ENCODE measurements around the gene TMEM45A.
"Not testable (repeated sequence)": the region's sequence is repeated elsewhere in the genome, so short reads cannot be mapped to it uniquely, and the experiment has no call there.

Gene TMEM45A

GRCh38 chr3:100527347-100527735 lies 34.9 kb downstream of the TMEM45A start:
- Histone ChIP-seq H3K36me3 (no peaks in the 10 kb centered on the region), H3K27ac (no peak overlapping the region), H3K4me1 (no peaks in the 10 kb centered on the region), H3K9ac (no peak overlapping the region), H3K27me3 (no peaks in the 10 kb centered on the region), H3K4me2 (no peak overlapping the region), H4K20me1 (no peaks in the 10 kb centered on the region), H3K4me3 (no peak overlapping the region), H3K9me3 (no peaks in the 10 kb centered on the region)
- TF ChIP-seq Cebpa-rat (IDR thresholded peaks at IDR 0.05), result no peak

GRCh38 chr3:100531093-100531492 lies 38.7 kb downstream of the TMEM45A start:
- Histone ChIP-seq H3K27me3 (no peaks in the 10 kb centered on the region), H3K9ac (no peak overlapping the region), H3K27ac (no peak overlapping the region), H3K36me3 (no peaks in the 10 kb centered on the region), H3K4me2 (no peak overlapping the region), H3K4me1 (no peaks in the 10 kb centered on the region), H3K9me3 (no peaks in the 10 kb centered on the region), H3K4me3 (no peak overlapping the region), H4K20me1 (no peaks in the 10 kb centered on the region)
- no peak for TF ChIP-seq Cebpa-rat (IDR thresholded peaks at IDR 0.05)

- H3K9me3 ChIP-seq, result no peaks in the 10 kb centered on the region
- no peaks in the 10 kb centered on the region for H4K20me1 ChIP-seq
- no peak overlapping the region for H3K27ac ChIP-seq
- no peak overlapping the region for H3K9ac ChIP-seq
- H3K27me3 ChIP-seq, result no peaks in the 10 kb centered on the region
- no peak overlapping the region for H3K4me2 ChIP-seq
- no peak overlapping the region for H3K4me3 ChIP-seq
- no peak for TF ChIP-seq Cebpa-rat (IDR thresholded peaks at IDR 0.05)
- H3K4me1 ChIP-seq, result no peaks in the 10 kb centered on the region
- H3K36me3 ChIP-seq, result no peaks in the 10 kb centered on the region
Measured at GRCh38 chr3:100532411-100532810, 40.0 kb downstream of the TMEM45A start.

GRCh38 chr3:100533176-100533575 lies 40.8 kb downstream of the TMEM45A start:
- Histone ChIP-seq H3K4me2 (no peak overlapping the region), H3K4me1 (no peaks in the 10 kb centered on the region), H3K9ac (no peak overlapping the region), H3K27me3 (no peaks in the 10 kb centered on the region), H3K9me3 (no peaks in the 10 kb centered on the region), H3K4me3 (no peak overlapping the region), H3K36me3 (no peaks in the 10 kb centered on the region), H3K27ac (no peak overlapping the region), H4K20me1 (no peaks in the 10 kb centered on the region)
- no peak for TF ChIP-seq Cebpa-rat (IDR thresholded peaks at IDR 0.05)

- Histone ChIP-seq H3K4me2 (no peak overlapping the region), H3K4me1 (no peaks in the 10 kb centered on the region), H3K9me3 (no peaks in the 10 kb centered on the region), H3K27me3 (no peaks in the 10 kb centered on the region), H3K9ac (no peak overlapping the region), H3K4me3 (no peak overlapping the region), H3K36me3 (no peaks in the 10 kb centered on the region), H3K27ac (no peak overlapping the region), H4K20me1 (no peaks in the 10 kb centered on the region)
- TF ChIP-seq Cebpa-rat (IDR thresholded peaks at IDR 0.05), result no peak
Measured at GRCh38 chr3:100535610-100535943, 43.2 kb downstream of the TMEM45A start.

- no peaks in the 10 kb centered on the region for H3K4me1 ChIP-seq
- no peaks in the 10 kb centered on the region for H4K20me1 ChIP-seq
- H3K27me3 ChIP-seq, result no peaks in the 10 kb centered on the region
- H3K27ac ChIP-seq, result no peak overlapping the region
- H3K9ac ChIP-seq, result no peak overlapping the region
- H3K4me3 ChIP-seq, result no peak overlapping the region
- H3K36me3 ChIP-seq, result no peaks in the 10 kb centered on the region
- no peak for TF ChIP-seq Cebpa-rat (IDR thresholded peaks at IDR 0.05)
- H3K9me3 ChIP-seq, result no peaks in the 10 kb centered on the region
- H3K4me2 ChIP-seq, result no peak overlapping the region
Measured at GRCh38 chr3:100536093-100536492, 43.7 kb downstream of the TMEM45A start.

GRCh38 chr3:100537646-100538338 lies 45.4 kb downstream of the TMEM45A start:
- H3K4me3 ChIP-seq, result no peak overlapping the region
- no peaks in the 10 kb centered on the region for H3K36me3 ChIP-seq
- H3K27me3 ChIP-seq, result no peaks in the 10 kb centered on the region
- no peak overlapping the region for H3K9ac ChIP-seq
- H3K27ac ChIP-seq, result no peak overlapping the region
- no peaks in the 10 kb centered on the region for H3K4me1 ChIP-seq
- no peaks in the 10 kb centered on the region for H4K20me1 ChIP-seq
- TF ChIP-seq Cebpa-rat (IDR thresholded peaks at IDR 0.05), result no peak
- 0 out of 2 replicates have a peak, but pooled peaks cover 4% of the 10 kb centered on the region for H3K9me3 ChIP-seq
- H3K4me2 ChIP-seq, result no peak overlapping the region

- Histone ChIP-seq H3K27me3 (no peaks in the 10 kb centered on the region), H3K36me3 (no peaks in the 10 kb centered on the region), H3K9me3 (0 out of 2 replicates have a peak, but pooled peaks cover 4% of the 10 kb centered on the region), H3K9ac (no peak overlapping the region), H4K20me1 (no peaks in the 10 kb centered on the region), H3K27ac (no peak overlapping the region), H3K4me1 (no peaks in the 10 kb centered on the region), H3K4me3 (no peak overlapping the region), H3K4me2 (no peak overlapping the region)
- no peak for TF ChIP-seq Cebpa-rat (IDR thresholded peaks at IDR 0.05)
Measured at GRCh38 chr3:100538339-100538706, 45.9 kb downstream of the TMEM45A start.

GRCh38 chr3:100540791-100541334 lies 48.4 kb downstream of the TMEM45A start:
- Histone ChIP-seq H3K4me1 (no peaks in the 10 kb centered on the region), H3K27me3 (no peaks in the 10 kb centered on the region), H3K4me3 (no peak overlapping the region), H3K27ac (no peak overlapping the region), H3K4me2 (no peak overlapping the region), H3K9ac (no peak overlapping the region), H3K9me3 (0 out of 2 replicates have a peak, but pooled peaks cover 4% of the 10 kb centered on the region), H4K20me1 (no peaks in the 10 kb centered on the region), H3K36me3 (no peaks in the 10 kb centered on the region)
- TF ChIP-seq Cebpa-rat (IDR thresholded peaks at IDR 0.05), result no peak

- H3K4me1 ChIP-seq, H3K9me3 ChIP-seq, H3K9ac ChIP-seq, H3K27ac ChIP-seq, H3K27me3 ChIP-seq, H3K4me2 ChIP-seq, H3K36me3 ChIP-seq, H3K4me3 ChIP-seq, H4K20me1 ChIP-seq: not testable (repeated sequence)
Measured at GRCh38 chr3:100541428-100541827, 49.0 kb downstream of the TMEM45A start.

- TF ChIP-seq Cebpa-rat (IDR thresholded peaks at IDR 0.05), result no peak
- Histone ChIP-seq H4K20me1 (no peaks in the 10 kb centered on the region), H3K9me3 (0 out of 2 replicates have a peak, but pooled peaks cover 4% of the 10 kb centered on the region), H3K27ac (no peak overlapping the region), H3K9ac (no peak overlapping the region), H3K4me1 (no peaks in the 10 kb centered on the region), H3K27me3 (no peaks in the 10 kb centered on the region), H3K36me3 (no peaks in the 10 kb centered on the region), H3K4me2 (no peak overlapping the region), H3K4me3 (no peak overlapping the region)
Measured at GRCh38 chr3:100545371-100545770, 53.0 kb downstream of the TMEM45A start.

Measured in BLaER1 (cell line).